HG03280 (cell line): ENCODE results near the gene TNS1.

Experiments
- ATAC-seq: cut with Tn5 transposase; IDR thresholded peaks from one replicate; pipeline ENCODE4 v1.9.1; 2021; ENCODE audit warnings: mild to moderate bottlenecking, moderate library complexity; ENCODE audit not compliant: unreplicated experiment

Gene TNS1

GRCh38 chr2:217947383-217948350, 55.1 kb downstream of the TNS1 start:
- ATAC-seq: no peak

- ATAC-seq: no peak
Observed at GRCh38 chr2:217946051-217946450, 56.7 kb downstream of the TNS1 start.

- no peak for ATAC-seq
Observed at GRCh38 chr2:217945530-217945929, 57.3 kb downstream of the TNS1 start.

GRCh38 chr2:217944923-217945322, 57.9 kb downstream of the TNS1 start:
- ATAC-seq: no peak

- ATAC-seq: no peak
Observed at GRCh38 chr2:217944366-217944765, 58.4 kb downstream of the TNS1 start.

GRCh38 chr2:217943446-217944321, 59.1 kb downstream of the TNS1 start:
- ATAC-seq: no peak

- ATAC-seq: no peak
Observed at GRCh38 chr2:217942731-217943335, 60.0 kb downstream of the TNS1 start.

GRCh38 chr2:217941886-217942728, 60.7 kb downstream of the TNS1 start:
- ATAC-seq: no peak

GRCh38 chr2:217941339-217941738, 61.5 kb downstream of the TNS1 start:
- ATAC-seq: no peak

- ATAC-seq: no peak
Observed at GRCh38 chr2:217940261-217941220, 62.3 kb downstream of the TNS1 start.

GRCh38 chr2:217939629-217940245, 63.1 kb downstream of the TNS1 start:
- no peak for ATAC-seq

- ATAC-seq: no peak
Observed at GRCh38 chr2:217939220-217939619, 63.6 kb downstream of the TNS1 start.

GRCh38 chr2:217938036-217938435, 64.8 kb downstream of the TNS1 start:
- no peak for ATAC-seq

- ATAC-seq: no peak
Observed at GRCh38 chr2:217937446-217937845, 65.3 kb downstream of the TNS1 start.

GRCh38 chr2:217936952-217937351, 65.8 kb downstream of the TNS1 start:
- ATAC-seq: no peak

GRCh38 chr2:217935901-217936684, 66.7 kb downstream of the TNS1 start:
- ATAC-seq: no peak

- no peak for ATAC-seq
Observed at GRCh38 chr2:217935235-217935879, 67.4 kb downstream of the TNS1 start.
